GM18867 (cell line): Measurements from ENCODE around the gene SLC48A1.

Experiments used
- ATAC-seq: cut with Tn5 transposase; IDR thresholded peaks from one replicate; pipeline ENCODE4 v1.9.1; 2021; ENCODE audit warnings: mild to moderate bottlenecking, moderate library complexity; ENCODE audit not compliant: unreplicated experiment

SLC48A1 gene

DNA sequence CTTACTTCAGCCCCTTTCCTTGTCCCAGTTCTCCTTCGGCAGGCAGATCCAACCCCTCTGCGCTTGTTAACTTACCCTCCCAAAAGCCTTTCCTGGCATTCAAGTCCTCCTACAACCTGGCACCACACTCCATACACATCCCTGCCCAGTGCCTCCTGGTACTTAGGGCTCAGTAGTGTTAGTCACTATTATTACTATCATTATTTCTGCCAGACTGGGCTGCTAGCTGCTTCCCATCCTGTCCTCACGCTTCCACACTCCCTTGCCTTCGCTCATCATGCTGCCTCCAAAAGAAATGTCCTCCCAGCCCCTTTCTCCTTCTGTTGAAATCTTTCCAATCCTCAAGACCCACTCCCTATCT is 48.3 kb downstream of the SLC48A1 start:
- ATAC-seq = no peak

DNA sequence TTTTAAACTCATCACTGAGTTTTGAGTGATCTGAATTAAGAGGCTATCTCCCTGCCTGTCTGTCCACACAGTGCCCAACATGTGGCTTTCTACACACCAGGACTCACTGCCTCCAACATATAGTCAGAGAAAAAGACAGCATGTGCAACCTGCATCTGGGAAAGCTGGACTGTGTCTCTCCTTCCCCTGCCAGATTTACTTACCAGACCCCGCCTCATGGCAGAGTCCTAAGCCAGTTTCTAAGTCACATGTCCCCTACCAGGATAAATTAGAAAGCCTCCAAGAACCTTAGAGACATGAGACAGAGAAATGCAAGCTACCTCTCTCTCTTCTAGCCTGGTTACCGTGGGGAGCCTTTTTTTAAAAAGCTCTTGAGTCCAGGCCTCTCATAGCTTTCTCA is 49.4 kb downstream of the SLC48A1 start:
- no peak for ATAC-seq

DNA sequence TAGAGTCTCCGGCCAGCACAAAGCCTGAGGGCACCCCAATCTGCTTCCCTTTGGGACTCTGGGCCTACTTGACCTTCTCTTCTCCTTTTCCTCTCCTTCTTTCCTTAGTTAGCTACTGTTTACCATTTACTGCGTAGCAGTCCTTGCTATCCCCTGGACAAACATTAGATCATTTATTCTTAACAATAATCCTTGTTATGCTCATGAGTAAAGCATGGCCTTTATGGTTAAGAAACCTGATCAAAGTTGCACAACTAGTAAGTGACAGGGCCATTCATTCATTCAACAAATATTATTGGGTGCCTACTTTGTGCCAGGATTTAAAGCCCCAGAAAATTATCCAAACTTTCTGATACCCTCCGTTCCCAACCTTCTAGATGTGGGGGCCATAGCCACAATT is 49.8 kb downstream of the SLC48A1 start:
- ATAC-seq = no peak

DNA sequence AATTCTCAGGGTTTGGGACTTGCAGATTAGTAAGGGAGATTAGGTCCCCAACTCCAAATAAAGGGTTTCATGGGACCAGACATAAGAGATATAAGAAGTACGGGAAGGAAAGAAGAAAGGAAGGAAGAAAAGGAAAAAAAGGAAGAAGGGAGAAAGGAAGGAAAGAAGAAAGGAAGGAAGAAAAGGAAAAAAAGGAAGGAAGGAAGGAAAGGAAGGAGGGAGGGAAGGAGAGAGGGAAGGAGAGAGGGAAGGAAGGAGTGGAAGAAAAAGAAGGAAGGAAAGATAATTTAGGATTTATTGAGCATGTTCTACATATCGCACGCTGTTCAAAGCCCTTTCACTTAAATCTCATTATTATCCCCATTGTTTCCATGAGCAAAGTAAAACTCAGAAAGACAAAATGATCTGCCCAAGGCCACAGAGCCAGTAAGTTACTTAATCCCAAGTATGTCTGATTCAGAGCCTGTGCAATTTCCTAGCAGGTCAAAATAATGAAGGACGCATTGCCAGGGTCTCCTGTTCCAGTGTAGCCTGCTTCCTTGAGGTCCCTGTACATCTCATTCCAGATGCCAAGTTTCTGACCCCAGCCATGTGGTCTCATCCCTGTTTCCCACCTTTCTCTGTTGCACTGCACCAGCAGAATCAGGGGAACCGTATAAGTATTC is 50.5 kb downstream of the SLC48A1 start:
- no peak for ATAC-seq

DNA sequence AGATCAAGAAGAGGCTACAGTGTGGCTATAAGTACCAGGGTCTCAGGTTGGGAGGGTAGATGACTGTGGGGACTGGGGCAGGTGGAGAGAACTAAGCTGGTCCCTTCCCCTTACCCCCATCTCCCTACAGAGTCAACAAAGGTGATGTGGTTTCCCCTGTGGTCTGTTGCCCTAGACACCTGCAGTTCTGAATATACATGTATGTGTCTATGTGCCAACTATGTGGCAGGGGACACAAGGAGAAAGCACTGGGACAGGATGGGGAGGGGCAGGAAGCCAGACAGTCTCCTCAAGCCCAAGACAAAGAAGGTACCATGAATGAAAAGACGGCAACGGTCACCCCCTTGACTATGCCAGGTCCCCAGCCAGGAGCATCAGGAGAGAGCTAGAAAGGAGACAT is 51.2 kb downstream of the SLC48A1 start:
- no peak for ATAC-seq

DNA sequence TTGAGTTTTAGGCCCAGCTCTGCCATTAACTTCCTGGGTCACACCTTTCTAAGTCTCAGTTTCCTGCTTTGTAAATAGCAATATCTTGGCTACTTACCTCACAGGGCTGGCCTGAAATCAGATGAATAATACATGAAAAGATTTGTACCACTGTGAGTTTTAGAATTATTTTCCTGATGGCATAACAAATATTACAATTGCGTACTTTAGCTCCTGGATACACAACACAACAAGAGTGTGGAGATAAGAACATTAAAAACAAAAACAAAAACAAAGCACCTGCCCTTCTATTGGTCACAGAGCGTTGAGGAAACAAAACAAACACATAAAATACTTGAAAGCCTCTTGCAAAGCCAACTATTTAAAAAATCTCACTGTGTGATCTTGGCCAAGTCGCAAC is 51.6 kb downstream of the SLC48A1 start:
- ATAC-seq = no peak

DNA sequence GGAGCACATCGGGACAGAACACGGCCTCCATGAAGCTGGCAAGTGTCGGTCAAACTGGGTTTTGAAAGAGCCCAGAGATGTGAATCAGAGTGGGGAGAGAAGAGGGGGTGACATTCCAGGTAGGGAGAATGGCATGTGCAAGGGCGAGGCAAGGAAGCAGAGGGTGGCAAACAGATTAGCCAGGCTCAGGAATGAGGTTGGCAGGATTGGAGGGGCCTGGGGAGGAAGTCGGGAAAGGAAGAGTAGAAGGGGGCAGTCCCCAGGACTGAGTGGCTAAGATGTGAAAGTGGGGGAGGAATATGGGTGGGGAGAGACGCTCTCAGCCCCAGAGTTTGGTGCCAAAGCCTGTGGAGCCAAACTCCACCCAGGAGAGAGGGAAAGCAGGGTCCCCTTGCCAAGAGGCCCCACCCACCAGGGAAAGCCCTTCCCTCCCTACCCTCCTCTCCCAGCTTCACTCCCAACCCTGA is 52.2 kb downstream of the SLC48A1 start:
- ATAC-seq = no peak

DNA sequence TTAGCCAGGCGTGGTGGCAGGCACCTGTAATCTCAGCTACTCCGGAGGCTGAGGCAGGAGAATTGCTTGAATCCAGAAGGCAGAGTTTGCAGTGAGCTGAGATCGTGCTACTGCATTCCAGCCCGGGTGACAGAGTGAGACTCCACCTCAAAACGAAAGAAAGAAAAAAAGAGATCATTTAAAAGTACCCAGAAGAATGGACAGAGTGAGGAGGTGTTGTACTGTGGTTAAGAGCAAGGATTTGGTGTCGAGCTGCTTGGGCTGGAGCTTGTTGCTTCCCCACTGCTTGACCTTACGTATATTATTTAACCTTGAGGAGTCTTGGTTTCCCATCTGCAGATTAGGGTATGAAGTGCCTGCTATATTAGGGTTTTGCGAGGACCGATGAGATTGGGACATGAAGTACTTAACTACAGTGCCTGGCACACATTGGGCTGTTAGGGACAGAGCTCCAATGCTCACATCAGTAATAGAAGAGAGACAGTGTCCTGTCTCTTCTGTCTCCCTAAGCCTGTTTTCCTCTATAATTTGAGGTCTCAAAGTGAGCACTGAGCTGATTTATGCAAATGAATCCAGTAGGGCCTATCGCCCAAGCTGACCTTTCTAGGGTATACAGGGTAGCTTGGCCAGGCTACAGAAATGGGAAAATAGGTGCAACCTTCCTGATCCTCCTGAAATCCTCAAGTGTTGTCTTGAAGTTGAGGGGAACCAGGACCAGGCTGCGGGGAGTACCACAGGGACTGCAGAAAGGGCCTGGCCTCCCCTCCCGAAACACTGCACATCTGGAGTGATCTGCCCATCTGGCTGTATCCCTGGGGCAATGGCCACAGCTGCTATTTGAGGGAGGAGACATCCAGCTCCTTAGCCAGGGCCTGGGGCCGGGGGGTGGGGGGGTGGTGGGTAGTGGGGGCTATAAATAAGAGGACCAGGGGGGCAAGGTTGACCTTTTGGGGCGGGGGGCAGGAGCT is 55.3 kb downstream of the SLC48A1 start:
- ATAC-seq = no peak

DNA sequence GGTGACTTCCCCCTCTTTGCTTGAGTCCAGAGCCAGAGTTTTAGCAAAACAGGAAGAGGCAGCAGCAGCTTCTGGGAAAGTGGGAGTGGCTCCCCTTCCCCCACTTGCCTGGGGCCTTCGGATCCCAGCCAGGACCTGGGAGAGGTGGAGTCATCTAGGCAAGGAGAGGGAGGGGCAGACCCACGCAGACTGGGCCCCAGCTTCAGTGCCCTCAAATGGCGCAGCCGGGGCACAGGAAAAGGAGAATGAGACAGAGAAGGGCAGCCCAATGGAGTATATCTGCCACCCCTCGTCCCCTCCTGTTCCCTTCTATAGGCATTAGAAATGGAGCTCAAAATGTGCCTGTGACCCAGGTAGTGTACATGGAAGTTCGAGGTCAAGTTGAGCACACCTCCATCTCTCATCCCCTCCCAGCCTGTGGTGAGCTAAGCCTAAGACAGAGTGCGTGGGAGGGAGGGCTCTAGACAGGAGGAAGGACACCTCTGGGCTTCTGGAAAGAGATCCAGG is 56.0 kb downstream of the SLC48A1 start:
- ATAC-seq = no peak

DNA sequence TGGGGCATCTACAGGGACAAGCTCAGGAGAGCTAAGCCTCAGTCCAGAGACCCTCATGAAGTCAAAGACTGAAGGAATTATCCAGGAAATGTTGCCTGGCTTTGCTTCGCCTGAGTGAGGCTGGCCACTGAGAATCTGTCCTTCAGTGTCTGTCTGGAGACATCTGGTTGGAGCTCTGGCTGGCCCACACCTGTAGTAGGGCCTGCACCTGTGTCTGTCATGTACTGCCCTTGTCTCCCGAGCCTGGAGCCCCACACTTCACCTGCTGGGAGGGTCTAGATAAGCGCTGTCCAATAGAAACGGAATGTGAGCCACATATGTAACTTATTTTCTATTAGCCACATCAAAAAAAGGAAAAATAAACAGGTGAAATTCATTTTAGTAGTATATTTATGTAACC is 56.5 kb downstream of the SLC48A1 start:
- ATAC-seq = no peak
